Esophagus muscularis mucosa (tissue), 3 donors: ENCODE results near the gene FLNC.

Source experiments
- POLR2A ChIP-seq: fragments of 450-650 bp; IDR thresholded peaks from one replicate; pipeline ENCODE4 v1.6.1; 2017; ENCODE audit warnings: antibody characterized with exemption, moderate library complexity, mild to moderate bottlenecking, low read depth
- POLR2AphosphoS5 ChIP-seq, 2 donors: sonication (generic); formaldehyde crosslinking; IDR thresholded peaks; one replicate each; pipeline ENCODE4 v1.6.1; 2017; ENCODE audit warnings: antibody characterized with exemption in 2 of 2
- TF ChIP-seq, protein P1 (sequence below), 3 experiments: fragments of 200-600 bp in 2 of 3; fragments of 450-650 bp in 1 of 3; sonication (generic) in 2 of 3; IDR thresholded peaks; one replicate each; pipeline ENCODE4 v1.5.1; 2017 to 2019; ENCODE audit warnings: antibody characterized with exemption in 3 of 3, mild to moderate bottlenecking in 2 of 3, moderate library complexity in 1 of 3

DNA sequence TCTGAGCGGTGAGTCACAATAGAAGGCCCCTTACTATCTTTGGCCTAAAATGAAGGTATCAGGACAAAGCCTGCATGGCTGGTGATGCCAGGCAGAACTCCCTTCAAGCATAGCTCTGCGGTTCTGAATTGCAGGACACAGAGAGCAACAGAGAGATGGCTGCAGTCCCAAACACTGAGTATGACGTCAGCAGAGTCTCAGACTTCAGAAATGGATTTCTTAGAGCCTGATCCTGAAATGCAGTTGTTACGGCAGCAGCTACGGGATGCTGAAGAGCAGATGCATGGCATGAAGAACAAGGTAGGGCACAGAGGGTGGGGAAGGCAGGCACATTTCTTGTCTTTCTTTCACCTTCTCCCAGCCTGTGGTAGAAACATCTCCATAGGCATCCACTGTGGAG lies 25.0 kb upstream of the FLNC start:
- TF ChIP-seq POLR2AphosphoS5 (IDR thresholded peaks at IDR 0.05) (no peak), POLR2A (no peak)
- TF ChIP-seq, protein P1, sequence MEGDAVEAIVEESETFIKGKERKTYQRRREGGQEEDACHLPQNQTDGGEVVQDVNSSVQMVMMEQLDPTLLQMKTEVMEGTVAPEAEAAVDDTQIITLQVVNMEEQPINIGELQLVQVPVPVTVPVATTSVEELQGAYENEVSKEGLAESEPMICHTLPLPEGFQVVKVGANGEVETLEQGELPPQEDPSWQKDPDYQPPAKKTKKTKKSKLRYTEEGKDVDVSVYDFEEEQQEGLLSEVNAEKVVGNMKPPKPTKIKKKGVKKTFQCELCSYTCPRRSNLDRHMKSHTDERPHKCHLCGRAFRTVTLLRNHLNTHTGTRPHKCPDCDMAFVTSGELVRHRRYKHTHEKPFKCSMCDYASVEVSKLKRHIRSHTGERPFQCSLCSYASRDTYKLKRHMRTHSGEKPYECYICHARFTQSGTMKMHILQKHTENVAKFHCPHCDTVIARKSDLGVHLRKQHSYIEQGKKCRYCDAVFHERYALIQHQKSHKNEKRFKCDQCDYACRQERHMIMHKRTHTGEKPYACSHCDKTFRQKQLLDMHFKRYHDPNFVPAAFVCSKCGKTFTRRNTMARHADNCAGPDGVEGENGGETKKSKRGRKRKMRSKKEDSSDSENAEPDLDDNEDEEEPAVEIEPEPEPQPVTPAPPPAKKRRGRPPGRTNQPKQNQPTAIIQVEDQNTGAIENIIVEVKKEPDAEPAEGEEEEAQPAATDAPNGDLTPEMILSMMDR (IDR thresholded peaks at IDR 0.05): no peak
